ENCODE results near the gene ANKRD6.

ANKRD6 gene

DNA sequence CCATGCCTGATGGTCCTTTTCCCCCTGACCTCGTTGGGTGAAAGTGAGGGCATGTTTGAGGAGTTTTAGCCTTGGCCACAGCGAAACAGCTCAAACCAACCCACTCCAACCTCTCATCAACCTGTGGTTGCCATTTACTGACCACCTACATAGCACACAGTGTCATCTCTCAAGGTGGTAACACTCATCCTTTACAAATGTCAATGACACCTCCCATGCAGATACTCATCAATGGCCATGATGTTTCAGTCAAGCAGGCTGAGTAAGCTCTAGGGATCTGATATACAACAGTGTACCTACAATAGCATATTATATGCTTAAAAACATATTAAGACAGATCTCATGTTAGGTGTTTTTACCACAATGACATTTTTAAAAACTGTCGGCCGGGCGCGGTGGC lies 30.2 kb upstream of the ANKRD6 start:
- Histone ChIP-seq H2AFZ (ENCODE audit: low read length) (no peak overlapping the region), H4K91ac (ENCODE audit: low read depth, low read length, poor library complexity) (no peak overlapping the region), H2BK15ac (ENCODE audit: low read length) (no peak overlapping the region), H3K4me1 (ENCODE audit: control insufficient read depth in 2 of 2, insufficient read depth in 1 of 2, low read depth in 1 of 2, low read length in 2 of 2) (peaks cover 5 to 10% of the 10 kb centered on the region in 2 donors), H3K4me2 (ENCODE audit: insufficient read depth, low read length, poor library complexity, severe bottlenecking) (no peak overlapping the region), H3K27ac (replicated peaks; ENCODE audit: low read length) (no peak overlapping the region), H2BK5ac (ENCODE audit: low read length) (no peak overlapping the region), H3K23ac (ENCODE audit: low read depth, low read length, poor library complexity) (no peak overlapping the region), H3K18ac (ENCODE audit: low read length) (no peak overlapping the region), H4K8ac (ENCODE audit: low read depth, low read length) (no peak overlapping the region), H3K9me3 (replicated peaks in 1 of 2; ENCODE audit: control insufficient read depth in 2 of 2, insufficient read depth in 1 of 2, low read depth in 1 of 2, low read length in 2 of 2) (no peaks in the 10 kb centered on the region), H3K36me3 (replicated peaks in 1 of 2; ENCODE audit: control insufficient read depth in 2 of 2, insufficient read depth in 2 of 2, low read length in 2 of 2) (no peaks in the 10 kb centered on the region), H3K4ac (ENCODE audit: low read length) (no peak overlapping the region), H3K14ac (ENCODE audit: low read length) (no peak overlapping the region), H3K27me3 (ENCODE audit: control insufficient read depth in 3 of 3, insufficient read depth in 3 of 3, low read depth in 1 of 3, low read length in 3 of 3) (no peaks in the 10 kb centered on the region), H2BK120ac (ENCODE audit: low read depth, low read length) (no peak overlapping the region), H3K9ac (ENCODE audit: low read depth, low read length, poor library complexity) (no peak overlapping the region), H3K4me3 (ENCODE audit: low read length in 2 of 2) (no peak overlapping the region), H3K79me1 (ENCODE audit: low read depth, low read length) (no peaks in the 10 kb centered on the region), H2AK5ac (ENCODE audit: low read depth, low read length) (no peak overlapping the region), H2BK12ac (ENCODE audit: low read length) (no peak overlapping the region)
- WGBS, 2 donors (ENCODE audit: extremely low coverage in 2 of 2, insufficient read length in 2 of 2, insufficient replicate concordance in 1 of 2): no CpG with 5 or more reads among the region's 6 CpGs
- no peak for DNase-seq (ENCODE audit: low spot score)

GRCh38 chr6:89404512-89404911 lies 28.4 kb upstream of the ANKRD6 start:
- Histone ChIP-seq H3K23ac (ENCODE audit: low read depth, low read length, poor library complexity) (no peak overlapping the region), H3K4ac (ENCODE audit: low read length) (no peak overlapping the region), H2AK5ac (ENCODE audit: low read depth, low read length) (no peak overlapping the region), H3K27ac (replicated peaks; ENCODE audit: low read length) (no peak overlapping the region), H4K8ac (ENCODE audit: low read depth, low read length) (no peak overlapping the region), H2AFZ (ENCODE audit: low read length) (no peak overlapping the region), H2BK12ac (ENCODE audit: low read length) (no peak overlapping the region), H3K27me3 (ENCODE audit: control insufficient read depth in 3 of 3, insufficient read depth in 3 of 3, low read depth in 1 of 3, low read length in 3 of 3) (no peaks in the 10 kb centered on the region), H3K14ac (ENCODE audit: low read length) (no peak overlapping the region), H3K4me1 (ENCODE audit: control insufficient read depth in 2 of 2, insufficient read depth in 1 of 2, low read depth in 1 of 2, low read length in 2 of 2) (peaks cover 6 to 17% of the 10 kb centered on the region in 2 donors), H3K4me2 (ENCODE audit: insufficient read depth, low read length, poor library complexity, severe bottlenecking) (no peak overlapping the region), H3K4me3 (ENCODE audit: low read length in 2 of 2) (no peak overlapping the region), H2BK120ac (ENCODE audit: low read depth, low read length) (no peak overlapping the region), H3K9me3 (replicated peaks in 1 of 2; ENCODE audit: control insufficient read depth in 2 of 2, insufficient read depth in 1 of 2, low read depth in 1 of 2, low read length in 2 of 2) (no peaks in the 10 kb centered on the region), H2BK5ac (ENCODE audit: low read length) (no peak overlapping the region), H3K18ac (ENCODE audit: low read length) (no peak overlapping the region), H4K91ac (ENCODE audit: low read depth, low read length, poor library complexity) (no peak overlapping the region), H3K79me1 (ENCODE audit: low read depth, low read length) (no peaks in the 10 kb centered on the region), H3K36me3 (replicated peaks in 1 of 2; ENCODE audit: control insufficient read depth in 2 of 2, insufficient read depth in 2 of 2, low read length in 2 of 2) (no peaks in the 10 kb centered on the region), H2BK15ac (ENCODE audit: low read length) (no peak overlapping the region), H3K9ac (ENCODE audit: low read depth, low read length, poor library complexity) (no peak overlapping the region)
- no peak for DNase-seq (ENCODE audit: low spot score)
- no CpG with 5 or more reads among the region's 3 CpGs for WGBS, 2 donors (ENCODE audit: extremely low coverage in 2 of 2, insufficient read length in 2 of 2, insufficient replicate concordance in 1 of 2)

GRCh38 chr6:89406141-89406540 lies 26.8 kb upstream of the ANKRD6 start:
- peaks cover 0 to 2% (median 0%) of the 10 kb centered on the region in 3 experiments for H3K27me3 ChIP-seq (ENCODE audit: control insufficient read depth in 3 of 3, insufficient read depth in 3 of 3, low read depth in 1 of 3, low read length in 3 of 3)
- H4K8ac ChIP-seq (ENCODE audit: low read depth, low read length): no peak overlapping the region
- no peak for DNase-seq (ENCODE audit: low spot score)
- no peak overlapping the region for H2AK5ac ChIP-seq (ENCODE audit: low read depth, low read length)
- H4K91ac ChIP-seq (ENCODE audit: low read depth, low read length, poor library complexity): no peak overlapping the region
- H2AFZ ChIP-seq (ENCODE audit: low read length): no peak overlapping the region
- no peak overlapping the region for H3K27ac ChIP-seq (replicated peaks; ENCODE audit: low read length)
- H3K4me1 ChIP-seq (ENCODE audit: control insufficient read depth in 2 of 2, insufficient read depth in 1 of 2, low read depth in 1 of 2, low read length in 2 of 2): peaks cover 9 to 19% of the 10 kb centered on the region in 2 donors
- no peaks in the 10 kb centered on the region for H3K9me3 ChIP-seq (replicated peaks in 1 of 2; ENCODE audit: control insufficient read depth in 2 of 2, insufficient read depth in 1 of 2, low read depth in 1 of 2, low read length in 2 of 2)
- H3K14ac ChIP-seq (ENCODE audit: low read length): no peak overlapping the region
- no peak overlapping the region for H2BK15ac ChIP-seq (ENCODE audit: low read length)
- WGBS, 2 donors (ENCODE audit: extremely low coverage in 2 of 2, insufficient read length in 2 of 2, insufficient replicate concordance in 1 of 2): no CpG with 5 or more reads among the region's 10 CpGs
- H3K4me2 ChIP-seq (ENCODE audit: insufficient read depth, low read length, poor library complexity, severe bottlenecking): no peak overlapping the region
- no peak overlapping the region for H2BK5ac ChIP-seq (ENCODE audit: low read length)
- H3K36me3 ChIP-seq (replicated peaks in 1 of 2; ENCODE audit: control insufficient read depth in 2 of 2, insufficient read depth in 2 of 2, low read length in 2 of 2): no peaks in the 10 kb centered on the region
- no peak overlapping the region for H3K18ac ChIP-seq (ENCODE audit: low read length)
- H3K23ac ChIP-seq (ENCODE audit: low read depth, low read length, poor library complexity): no peak overlapping the region
- no peak overlapping the region for H2BK120ac ChIP-seq (ENCODE audit: low read depth, low read length)
- H2BK12ac ChIP-seq (ENCODE audit: low read length): no peak overlapping the region
- H3K9ac ChIP-seq (ENCODE audit: low read depth, low read length, poor library complexity): no peak overlapping the region
- no peaks in the 10 kb centered on the region for H3K79me1 ChIP-seq (ENCODE audit: low read depth, low read length)
- no peak overlapping the region for H3K4me3 ChIP-seq (ENCODE audit: low read length in 2 of 2)
- H3K4ac ChIP-seq (ENCODE audit: low read length): no peak overlapping the region

DNA sequence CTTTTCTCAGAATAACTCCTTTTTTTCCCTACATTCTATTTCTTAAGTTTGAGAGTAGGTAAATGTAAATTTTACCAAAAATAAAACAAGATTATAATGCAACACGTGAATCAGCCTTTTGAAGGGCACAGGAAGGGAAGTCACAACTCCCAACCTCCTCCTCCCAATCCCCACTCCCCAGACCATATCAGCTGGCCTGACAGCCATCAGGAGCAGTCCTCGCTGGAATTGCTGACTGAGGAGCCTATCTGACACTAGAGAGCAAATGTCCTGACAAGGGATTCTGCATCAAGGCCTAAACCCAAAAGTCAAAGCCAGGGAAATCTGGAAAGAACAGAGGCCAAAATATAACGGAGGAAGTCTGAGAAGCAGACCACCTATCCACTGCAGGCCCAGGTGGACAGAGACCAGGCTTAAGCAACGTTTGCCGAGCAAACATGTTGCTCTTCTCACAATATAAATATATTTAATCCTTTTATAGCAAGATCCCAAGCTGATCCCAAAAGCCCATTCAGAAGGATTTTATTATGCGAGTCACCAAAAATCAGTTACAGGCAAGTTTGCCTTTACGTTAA lies 23.4 kb upstream of the ANKRD6 start:
- no peaks in the 10 kb centered on the region for H3K9me3 ChIP-seq (replicated peaks in 1 of 2; ENCODE audit: control insufficient read depth in 2 of 2, insufficient read depth in 1 of 2, low read depth in 1 of 2, low read length in 2 of 2)
- H3K4ac ChIP-seq (ENCODE audit: low read length): no peak overlapping the region
- H4K8ac ChIP-seq (ENCODE audit: low read depth, low read length): no peak overlapping the region
- H2BK120ac ChIP-seq (ENCODE audit: low read depth, low read length): no peak overlapping the region
- no peak overlapping the region for H3K23ac ChIP-seq (ENCODE audit: low read depth, low read length, poor library complexity)
- H3K4me3 ChIP-seq (ENCODE audit: low read length in 2 of 2): peak overlapping the region in 1 of 2 donors; percentile 81
- no peak overlapping the region for H3K27ac ChIP-seq (replicated peaks; ENCODE audit: low read length)
- no peak overlapping the region for H2BK5ac ChIP-seq (ENCODE audit: low read length)
- no peak overlapping the region for H4K91ac ChIP-seq (ENCODE audit: low read depth, low read length, poor library complexity)
- peaks cover 0 to 13% (median 4%) of the 10 kb centered on the region in 3 experiments for H3K27me3 ChIP-seq (ENCODE audit: control insufficient read depth in 3 of 3, insufficient read depth in 3 of 3, low read depth in 1 of 3, low read length in 3 of 3)
- no peak overlapping the region for H3K9ac ChIP-seq (ENCODE audit: low read depth, low read length, poor library complexity)
- H2BK12ac ChIP-seq (ENCODE audit: low read length): no peak overlapping the region
- H3K14ac ChIP-seq (ENCODE audit: low read length): no peak overlapping the region
- H3K4me1 ChIP-seq (ENCODE audit: control insufficient read depth in 2 of 2, insufficient read depth in 1 of 2, low read depth in 1 of 2, low read length in 2 of 2): peaks cover 6 to 26% of the 10 kb centered on the region in 2 donors
- no peak overlapping the region for H2BK15ac ChIP-seq (ENCODE audit: low read length)
- no peak overlapping the region for H2AK5ac ChIP-seq (ENCODE audit: low read depth, low read length)
- H3K18ac ChIP-seq (ENCODE audit: low read length): no peak overlapping the region
- peak overlapping the region; percentile 1 for H2AFZ ChIP-seq (ENCODE audit: low read length)
- H3K36me3 ChIP-seq (replicated peaks in 1 of 2; ENCODE audit: control insufficient read depth in 2 of 2, insufficient read depth in 2 of 2, low read length in 2 of 2): no peaks in the 10 kb centered on the region
- H3K79me1 ChIP-seq (ENCODE audit: low read depth, low read length): no peaks in the 10 kb centered on the region
- DNase-seq (ENCODE audit: low spot score): no peak
- H3K4me2 ChIP-seq (ENCODE audit: insufficient read depth, low read length, poor library complexity, severe bottlenecking): peak overlapping the region; percentile 11
- WGBS, 2 donors (ENCODE audit: extremely low coverage in 2 of 2, insufficient read length in 2 of 2, insufficient replicate concordance in 1 of 2): no CpG with 5 or more reads among the region's 7 CpGs
